Activated T-cell treated with anti-CD3 and anti-CD28 coated beads, Interleukin-2, amount 50 U/mL, for 48 hours (primary cell): Measurements from ENCODE around the gene CHTF18.
"Not testable (repeated sequence)": the region's sequence is repeated elsewhere in the genome, so short reads cannot be mapped to it uniquely, and the experiment has no call there.

ENCODE experiments used
- DNase-seq, 2 experiments: peaks; one replicate each; pipeline ENCODE4 v3.0.0-alpha.2; 2020

The CHTF18 gene

GRCh38 chr16:813916-814412 is 25.5 kb downstream of the CHTF18 start:
- no peak for DNase-seq

DNA sequence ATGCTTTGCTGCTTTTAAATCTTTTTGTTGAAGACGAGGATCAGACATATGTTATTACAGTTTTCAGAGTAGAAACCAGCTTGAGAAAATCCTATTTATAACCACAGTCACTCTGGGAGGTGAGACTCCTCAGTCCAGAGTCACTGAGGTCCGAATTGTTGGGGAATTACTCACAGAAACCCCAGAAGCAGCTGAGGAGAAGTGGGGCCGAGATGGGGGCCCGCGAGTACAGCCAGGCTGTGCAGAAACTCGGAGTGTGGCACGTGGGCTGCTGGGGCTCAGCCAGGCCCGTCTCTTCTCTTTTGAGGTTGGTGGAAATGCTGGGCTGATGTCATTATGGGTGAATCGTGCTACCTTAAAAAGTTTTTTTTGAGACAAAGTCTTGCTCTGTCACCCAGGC is 26.6 kb downstream of the CHTF18 start:
- DNase-seq, result no peak

GRCh38 chr16:815861-816260 is 27.4 kb downstream of the CHTF18 start:
- no peak for DNase-seq

GRCh38 chr16:817001-817906 is 28.8 kb downstream of the CHTF18 start:
- DNase-seq, result no peak

DNA sequence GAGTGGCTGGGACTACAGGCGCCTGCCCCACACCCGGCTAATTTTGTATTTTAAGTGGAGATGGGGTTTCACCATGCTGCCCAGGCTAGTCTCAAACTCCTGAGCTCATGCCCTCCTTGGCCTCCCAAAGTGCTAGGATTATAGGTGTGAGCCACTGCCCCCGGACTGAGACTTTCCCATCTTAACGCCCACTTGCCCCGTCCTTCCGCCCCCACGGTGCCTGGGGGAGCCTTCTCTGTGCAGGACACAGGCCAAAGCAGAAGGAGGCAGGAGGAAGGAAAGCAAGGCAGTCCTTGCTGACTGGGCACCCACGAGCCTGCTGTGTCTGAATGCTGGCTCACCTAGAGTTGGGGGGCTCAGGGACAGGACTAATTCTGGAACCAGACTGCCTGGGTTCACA is 29.7 kb downstream of the CHTF18 start:
- no peak for DNase-seq

- DNase-seq, result no peak
Measured at GRCh38 chr16:818592-818991, 30.2 kb downstream of the CHTF18 start.

DNA sequence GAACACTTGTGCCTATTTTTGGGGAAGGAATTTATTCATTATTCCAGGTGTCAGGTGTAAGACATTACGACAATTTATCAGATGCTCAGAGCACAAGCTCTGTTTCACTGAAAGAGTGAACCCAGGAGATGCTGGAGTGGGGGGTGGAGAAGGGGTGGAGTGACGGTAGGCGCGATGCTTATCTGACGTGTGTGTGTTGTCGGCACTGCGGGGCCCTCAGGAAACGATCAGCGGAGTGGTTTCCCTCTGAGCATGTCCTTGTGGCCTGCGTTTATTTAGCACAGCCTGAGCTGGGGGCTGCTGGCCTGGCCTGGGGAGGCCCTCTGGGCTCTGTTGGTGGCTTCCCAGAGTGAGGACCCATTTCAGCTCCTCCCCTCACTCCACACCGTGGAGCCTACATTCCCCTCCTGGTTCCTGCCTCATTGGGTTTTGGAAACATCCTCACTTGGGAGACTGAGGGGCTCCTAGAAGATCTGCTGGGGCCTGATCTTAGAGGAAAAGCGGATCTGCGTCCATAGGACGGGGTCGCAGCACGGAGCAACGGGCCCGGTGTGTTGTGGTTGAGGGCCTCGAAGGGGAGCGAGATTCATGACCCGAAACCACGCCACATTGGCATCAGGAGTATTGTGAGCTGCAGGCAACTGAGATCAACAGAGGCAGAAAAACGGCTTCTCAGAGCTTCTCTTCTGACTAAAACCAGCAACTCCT is 31.1 kb downstream of the CHTF18 start:
- DNase-seq, result peak in 1 of 2 experiments; percentile 30

GRCh38 chr16:820044-820408 is 31.6 kb downstream of the CHTF18 start:
- not testable (repeated sequence) for DNase-seq

DNA sequence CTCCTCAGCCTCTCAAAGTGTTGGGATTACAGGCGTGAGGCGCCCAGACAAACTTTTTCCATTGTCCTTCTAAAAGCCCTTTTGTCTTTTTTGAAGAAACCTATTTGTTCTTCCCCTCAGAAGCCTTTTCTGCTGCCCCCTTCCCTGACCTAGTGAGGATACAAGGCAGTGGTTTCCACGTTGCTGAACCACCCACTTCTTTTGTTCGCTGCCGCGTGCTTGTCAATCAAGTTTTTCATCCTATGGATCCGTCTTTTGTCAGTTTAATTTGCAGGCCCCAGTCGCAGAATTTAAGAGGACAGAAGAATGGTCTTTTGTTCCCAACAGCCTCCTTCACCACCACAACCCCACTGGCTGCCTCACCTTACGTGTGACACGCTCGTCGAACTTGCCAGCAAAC is 32.3 kb downstream of the CHTF18 start:
- no peak for DNase-seq

GRCh38 chr16:821751-822150 is 33.3 kb downstream of the CHTF18 start:
- DNase-seq, result no peak

DNA sequence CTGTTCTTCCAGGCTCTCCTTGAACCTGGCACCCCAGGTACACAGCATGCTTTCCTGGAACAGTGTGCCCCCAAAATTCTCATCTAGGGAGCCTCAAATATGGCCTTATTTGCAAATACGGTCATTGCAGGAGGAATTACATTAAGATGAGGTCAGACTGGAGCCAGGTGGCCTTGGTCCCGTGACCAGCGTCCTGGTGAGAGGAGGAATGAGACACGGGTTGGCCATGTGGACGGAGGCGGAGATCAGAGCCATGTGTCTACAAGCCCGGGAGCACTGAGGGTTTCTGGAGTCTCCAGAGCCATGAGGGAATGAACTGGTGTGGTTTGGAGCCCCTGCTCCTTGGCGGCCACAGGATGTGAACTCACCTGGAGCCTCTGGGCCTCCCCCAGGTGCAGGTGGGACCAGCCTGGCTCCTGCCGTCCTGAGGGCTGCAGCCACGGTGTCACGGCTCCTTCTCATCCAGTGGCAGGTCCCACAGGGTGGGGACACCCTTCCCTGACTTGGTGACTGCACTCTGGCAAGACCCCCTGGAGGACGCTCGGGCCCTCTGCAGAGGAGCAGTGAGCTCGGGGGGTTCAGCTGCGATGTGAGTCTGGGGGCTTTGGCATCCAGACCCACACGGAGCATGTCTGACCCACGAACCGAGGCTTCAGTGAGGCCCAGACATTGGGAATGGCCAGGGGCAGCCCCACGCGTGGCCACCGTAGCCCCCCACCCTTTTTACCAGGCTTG is 33.9 kb downstream of the CHTF18 start:
- no peak for DNase-seq

GRCh38 chr16:822909-823297 is 34.5 kb downstream of the CHTF18 start:
- no peak for DNase-seq

DNA sequence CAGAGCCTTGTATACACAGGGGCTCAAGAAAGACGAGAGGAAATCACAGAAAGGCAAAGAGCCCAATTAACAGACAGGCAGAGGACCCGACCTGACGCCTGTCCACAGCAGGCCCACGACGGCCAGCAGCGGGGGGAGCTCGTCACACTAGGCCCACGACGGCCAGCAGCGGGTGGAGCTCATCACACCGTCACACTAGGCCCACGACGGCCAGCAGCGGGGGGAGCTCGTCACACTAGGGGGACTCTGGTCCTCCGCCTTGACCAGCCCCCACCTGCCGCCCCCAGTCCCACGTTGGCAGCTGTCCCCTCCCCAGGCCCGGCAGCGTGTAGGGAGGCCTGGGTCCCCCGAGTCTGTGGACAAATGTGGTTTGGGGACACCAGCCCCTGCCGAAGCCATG is 35.8 kb downstream of the CHTF18 start:
- DNase-seq, result no peak

DNA sequence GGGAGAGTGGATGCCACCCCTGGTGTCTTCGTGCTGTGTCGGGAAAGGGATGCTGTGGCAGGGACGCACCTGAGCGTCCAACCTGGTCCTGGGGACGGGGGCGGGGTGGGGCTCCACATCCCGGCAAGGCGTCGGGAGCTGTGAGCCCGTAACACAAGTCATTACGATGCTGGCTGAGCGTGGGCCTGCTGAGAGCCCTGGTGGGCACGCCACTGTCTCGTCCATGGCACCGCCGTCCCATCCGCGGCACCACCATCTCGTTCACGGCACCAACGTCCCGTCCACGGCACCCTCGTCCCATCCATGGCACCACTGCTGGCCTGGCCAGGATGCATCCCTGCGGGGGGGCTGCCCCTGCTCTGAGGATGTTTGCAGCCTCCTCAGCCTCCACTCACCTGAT is 36.2 kb downstream of the CHTF18 start:
- no peak for DNase-seq

DNA sequence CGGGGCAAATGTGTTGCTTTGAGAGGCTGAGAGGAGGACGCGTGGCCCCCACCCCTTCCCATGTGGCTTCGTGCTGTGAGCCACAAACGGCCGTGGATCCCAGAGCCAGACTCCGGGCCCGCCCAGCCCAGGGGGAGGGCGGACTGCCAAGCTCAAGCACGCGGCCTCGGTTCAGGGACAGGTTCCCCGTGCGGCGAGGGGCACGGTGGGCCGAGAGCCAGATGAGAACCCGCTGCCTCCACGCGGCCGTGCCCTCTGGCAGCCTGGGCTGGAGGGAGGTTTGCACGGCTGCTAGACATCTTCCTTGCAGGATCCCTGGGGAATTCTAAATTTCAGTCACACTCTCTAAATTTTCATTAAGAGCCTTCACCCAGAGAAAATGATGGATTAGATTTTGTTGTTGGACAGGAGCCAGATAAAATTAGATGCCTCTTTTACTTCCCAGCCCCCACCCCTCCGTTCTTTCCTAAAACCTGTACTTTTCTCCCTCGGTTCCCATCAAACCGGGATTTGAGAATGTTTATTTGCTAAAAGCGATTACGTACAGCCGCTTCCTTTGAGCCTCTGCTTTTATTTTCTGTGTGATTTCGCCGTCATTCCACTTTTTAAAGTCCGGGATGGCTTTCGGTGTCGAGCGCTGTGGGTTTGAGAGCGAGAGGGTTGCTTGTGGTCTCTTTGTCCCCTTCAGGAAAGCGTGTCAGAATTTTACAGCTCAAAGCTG is 37.1 kb downstream of the CHTF18 start:
- DNase-seq, result no peak

DNA sequence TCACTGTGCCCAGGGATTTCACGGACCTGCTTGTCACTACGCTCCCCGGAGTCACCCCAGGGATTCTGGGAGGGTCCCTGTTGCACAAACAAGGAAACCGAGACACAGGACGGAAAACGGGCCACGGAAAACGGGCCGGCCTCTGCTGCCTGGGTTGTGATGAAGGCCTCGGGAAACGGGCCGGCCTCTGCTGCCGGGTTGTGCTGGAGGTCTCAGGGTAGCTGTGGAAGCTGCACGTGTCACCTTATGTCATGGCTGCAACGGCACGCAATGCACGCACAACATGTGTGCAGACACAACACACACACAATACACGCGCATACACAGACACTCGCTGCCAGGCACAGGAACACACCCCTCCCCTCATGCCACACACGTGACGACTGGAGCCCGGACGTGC is 39.1 kb downstream of the CHTF18 start:
- no peak for DNase-seq

GRCh38 chr16:828891-829290 is 40.5 kb downstream of the CHTF18 start:
- DNase-seq, result no peak

DNA sequence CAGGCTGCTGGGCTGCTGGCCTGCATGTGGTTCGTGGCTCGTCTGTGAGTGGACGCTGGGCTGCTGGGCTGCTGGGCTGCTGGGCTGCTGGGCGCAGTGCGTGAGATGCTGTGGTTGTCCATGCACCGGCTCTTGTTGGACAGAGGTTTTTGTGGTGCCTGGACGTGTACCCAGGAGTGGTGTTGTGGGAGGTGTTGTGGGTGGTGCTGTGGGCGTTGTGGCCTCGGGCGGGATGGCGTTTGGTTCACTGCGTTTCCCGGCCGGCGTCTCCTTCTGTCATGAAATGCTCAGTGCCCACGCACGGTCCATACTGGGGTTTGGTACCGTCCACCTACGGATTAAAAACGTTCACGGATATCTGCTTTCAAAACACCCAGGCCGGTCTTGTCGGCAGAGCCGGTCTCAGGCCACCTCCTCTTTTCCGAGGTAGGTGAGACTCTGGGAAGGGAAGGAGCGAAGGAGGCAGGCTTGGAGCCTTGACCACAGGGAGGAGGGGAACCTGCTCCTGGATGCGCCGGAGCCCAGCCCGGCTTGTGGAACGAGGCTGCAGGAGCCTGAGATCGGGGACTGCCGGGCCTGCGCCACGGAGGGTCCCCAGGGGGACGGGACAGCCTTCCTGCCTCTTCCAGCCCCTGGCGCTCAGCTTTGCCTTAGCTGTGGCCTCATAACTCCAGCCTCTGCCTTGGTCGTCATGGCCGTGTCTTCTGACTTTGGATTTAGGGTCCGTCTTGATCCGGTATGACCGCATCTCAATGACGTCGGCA is 41.9 kb downstream of the CHTF18 start:
- DNase-seq, result no peak

DNA sequence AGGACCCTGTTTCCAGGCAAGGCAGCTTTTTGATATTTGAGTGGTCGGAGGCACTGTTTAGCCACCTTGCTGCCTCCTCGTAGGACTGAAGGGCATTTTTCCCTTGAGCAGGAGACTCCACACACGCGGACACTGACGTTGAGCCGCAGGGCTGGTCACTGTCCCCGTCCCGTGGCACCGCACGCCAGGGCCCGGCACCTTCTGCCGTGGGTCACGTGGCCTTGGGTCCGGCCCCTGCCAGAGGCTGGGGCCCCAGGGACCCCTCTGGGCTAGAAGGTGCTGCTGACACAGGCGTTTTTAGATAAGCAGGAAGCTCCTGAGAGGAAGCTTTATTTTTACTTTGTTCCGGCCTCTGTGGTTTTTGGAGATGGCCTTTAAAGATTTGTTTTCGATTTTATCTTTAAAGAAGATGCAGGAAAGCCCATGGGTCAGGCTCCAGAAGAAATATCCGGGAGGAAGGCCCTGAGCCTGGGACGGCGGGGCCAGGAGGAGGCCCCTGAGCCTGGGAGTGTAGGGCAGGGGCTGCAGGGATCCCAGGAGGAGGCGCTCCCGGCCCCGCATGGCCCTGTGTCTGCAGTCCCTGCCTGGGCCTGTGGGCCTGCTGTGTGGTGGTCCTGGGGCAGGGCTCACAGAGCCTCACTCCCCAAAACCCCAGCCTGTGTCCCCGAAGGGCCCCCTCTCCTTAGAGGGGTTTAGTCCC is 42.6 kb downstream of the CHTF18 start:
- DNase-seq, result no peak

- no peak for DNase-seq
Measured at GRCh38 chr16:831571-832413, 43.4 kb downstream of the CHTF18 start.
